ENCODE data around the gene DNASE2.

DNASE2 gene

GRCh38 chr19:12833738-12834565, 47.3 kb downstream of the DNASE2 start:
- no peak for DNase-seq (ENCODE audit: low read depth)

GRCh38 chr19:12833418-12833737, 47.9 kb downstream of the DNASE2 start:
- DNase-seq (ENCODE audit: low read depth) = no peak

- no peak for DNase-seq (ENCODE audit: low read depth)
Observed at GRCh38 chr19:12828494-12828893, 52.8 kb downstream of the DNASE2 start.

DNA sequence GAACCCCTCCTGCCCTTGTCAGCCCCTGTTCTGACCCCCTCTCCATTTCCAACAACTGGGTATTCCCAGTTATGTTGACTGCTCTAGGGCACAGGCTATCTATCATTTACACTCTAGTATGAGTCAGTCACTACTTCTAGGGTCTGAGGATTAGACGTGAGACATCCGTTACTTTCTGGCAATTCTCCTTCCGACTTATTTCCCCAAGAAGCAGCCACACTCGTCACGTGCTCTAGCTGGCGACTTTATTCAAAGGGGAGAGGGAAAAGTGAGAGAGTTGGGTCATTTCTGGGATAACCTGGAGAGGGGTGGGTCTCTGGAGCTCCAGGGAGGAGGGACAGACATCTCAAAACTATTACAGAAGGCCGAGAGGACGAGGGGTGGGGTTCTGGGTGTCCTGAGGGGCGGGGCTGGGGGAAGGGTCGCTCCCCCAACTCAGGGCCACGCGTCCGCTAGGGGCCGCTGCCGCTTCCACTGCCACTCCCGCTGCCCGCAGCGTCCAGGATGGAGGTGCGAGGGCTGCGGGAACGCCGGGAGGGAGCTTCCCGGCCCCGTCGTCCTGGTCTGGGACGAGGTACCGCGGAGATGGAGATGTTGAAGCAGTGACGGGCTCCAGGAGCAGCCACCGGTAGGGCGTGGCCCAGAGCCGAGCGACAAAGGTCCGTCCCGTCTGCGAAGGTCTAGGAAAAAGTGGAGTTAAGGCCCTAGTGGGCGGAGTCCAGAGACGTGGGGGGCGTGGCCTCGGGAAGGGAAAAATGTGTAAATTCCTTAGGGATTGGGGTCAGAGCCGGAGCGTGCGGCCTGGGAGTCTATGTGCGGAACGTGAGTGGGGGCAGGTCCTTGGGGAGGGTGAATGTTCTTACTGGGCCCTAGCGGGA, 55.8 kb downstream of the DNASE2 start:
- no peak for DNase-seq (ENCODE audit: low read depth)
